K562 (cell line): ENCODE measurements around the gene SCN5A. TPM values are rescaled to one million over a fixed set of nuclear protein-coding genes. Genes with fewer than 3 reads are reported as not detected.

Source experiments
- BRD4 ChIP-seq: fragments of 200-600 bp; sonication (generic); IDR thresholded peaks from 2 replicates; pipeline ENCODE4 v1.6.1; 2017; ENCODE audit warnings: inconsistent platforms
- CCNT2 ChIP-seq: IDR thresholded peaks from 2 replicates; pipeline ENCODE4 v1.6.1; 2011; ENCODE audit warnings: borderline replicate concordance, low read depth, mild to moderate bottlenecking, moderate library complexity, mixed read lengths, low read length; ENCODE audit not compliant: insufficient read length; ENCODE audit errors: extremely low read depth
- DMBX1 ChIP-seq: fragments of 250-450 bp; sonication (Bioruptor Pico); IDR thresholded peaks from 2 replicates; pipeline ENCODE4 v1.8.0; 2022; ENCODE audit warnings: inconsistent platforms, mild to moderate bottlenecking, moderate library complexity, borderline replicate concordance
- HMBOX1 ChIP-seq: sonication (generic); IDR thresholded peaks from 2 replicates; pipeline ENCODE4 v1.6.1; 2016
- MCM7 ChIP-seq, 2 experiments: fragments of 450-650 bp; IDR thresholded peaks; 2 replicates each; pipeline ENCODE4 v1.6.1; 2016 to 2018
- MTF1 ChIP-seq: fragments of 250-450 bp; sonication (Bioruptor Pico); IDR thresholded peaks from 2 replicates; pipeline ENCODE4 v1.9.0; 2021; ENCODE audit warnings: moderate library complexity, mild to moderate bottlenecking, inconsistent platforms, borderline replicate concordance
- NBN ChIP-seq: fragments of 450-650 bp; IDR thresholded peaks from 2 replicates; pipeline ENCODE4 v1.6.1; 2016; ENCODE audit warnings: low read depth, mild to moderate bottlenecking
- NFIC ChIP-seq: fragments of 450-650 bp; IDR thresholded peaks from 2 replicates; pipeline ENCODE4 v1.6.1; 2017; ENCODE audit warnings: mild to moderate bottlenecking, inconsistent platforms
- RBM34 ChIP-seq: fragments of 200-400 bp; formaldehyde crosslinking; IDR thresholded peaks from 2 replicates; pipeline ENCODE4 v1.6.1; 2018; ENCODE audit warnings: low read length, borderline replicate concordance; ENCODE audit not compliant: insufficient read depth
- SP1 ChIP-seq: sonication (generic); formaldehyde crosslinking; IDR thresholded peaks from 2 replicates; pipeline ENCODE4 v1.8.1; 2022; ENCODE audit warnings: mild to moderate bottlenecking, missing genetic modification reagents
- ZNF354B ChIP-seq: fragments of 250-450 bp; sonication (Bioruptor Pico); IDR thresholded peaks from 2 replicates; pipeline ENCODE4 v1.4.0; 2020
- ZNF584 ChIP-seq: fragments of 200-800 bp; sonication (Bioruptor generic); IDR thresholded peaks from 2 replicates; pipeline ENCODE4 v1.6.1; 2016; ENCODE audit warnings: low read depth, mild to moderate bottlenecking, missing genetic modification characterization, missing compliant biosample characterization
- polyA plus RNA-seq, 8 experiments: library from polyadenylated mRNA; depleted of rRNA in 4 of 8; stranded (reverse) in 5 of 8; unstranded in 3 of 8; fragments of >200 nt; fragmentation: Nextera tagmentation in 2 of 8; fragmentation: Illumina TruSeq in 1 of 8; extraction: Ambion mirVana in 2 of 8; extraction: Trizol in 1 of 8; gene quantifications; 2 replicates each; pipeline versions ENCODE4 v1.2.1 to v1.2.3, GENCODE V29; 2011 to 2014; ENCODE audit warnings: inconsistent platforms in 1 of 8, missing spikeins in 1 of 8
- total RNA-seq, 7 experiments: library from RNA; depleted of rRNA in 6 of 7; stranded (reverse); fragments of >200 nt in 6 of 7; fragmentation: Illumina TruSeq in 2 of 7; extraction: Trizol in 2 of 7; gene quantifications; 2 replicates each; pipeline versions ENCODE4 v1.2.1 to v1.2.3, GENCODE V29; 2011 to 2021; ENCODE audit warnings: low replicate concordance in 1 of 7
- TF ChIP-seq, protein P1 (sequence below): fragments of 450-650 bp; IDR thresholded peaks from 2 replicates; pipeline ENCODE4 v1.6.1; 2016; ENCODE audit warnings: mild to moderate bottlenecking, moderate library complexity
- TF ChIP-seq, protein P2 (sequence below): IDR thresholded peaks from 2 replicates; pipeline ENCODE4 v1.6.1; 2011; ENCODE audit not compliant: insufficient read length; ENCODE audit errors: extremely low read depth
- TF ChIP-seq, protein P3 (sequence below): fragments of 450-650 bp; formaldehyde crosslinking; IDR thresholded peaks from 2 replicates; pipeline ENCODE4 v1.4.0; 2022; ENCODE audit warnings: mild to moderate bottlenecking, moderate library complexity

SCN5A gene
- total and polyA plus RNA-seq, 9 of the 15 experiments (the other 6 are each of a cell fraction or from before 2014, with no cell fraction given), result 0.07 to 1.4 (median 0.21) TPM; not detected in 2

DNA sequence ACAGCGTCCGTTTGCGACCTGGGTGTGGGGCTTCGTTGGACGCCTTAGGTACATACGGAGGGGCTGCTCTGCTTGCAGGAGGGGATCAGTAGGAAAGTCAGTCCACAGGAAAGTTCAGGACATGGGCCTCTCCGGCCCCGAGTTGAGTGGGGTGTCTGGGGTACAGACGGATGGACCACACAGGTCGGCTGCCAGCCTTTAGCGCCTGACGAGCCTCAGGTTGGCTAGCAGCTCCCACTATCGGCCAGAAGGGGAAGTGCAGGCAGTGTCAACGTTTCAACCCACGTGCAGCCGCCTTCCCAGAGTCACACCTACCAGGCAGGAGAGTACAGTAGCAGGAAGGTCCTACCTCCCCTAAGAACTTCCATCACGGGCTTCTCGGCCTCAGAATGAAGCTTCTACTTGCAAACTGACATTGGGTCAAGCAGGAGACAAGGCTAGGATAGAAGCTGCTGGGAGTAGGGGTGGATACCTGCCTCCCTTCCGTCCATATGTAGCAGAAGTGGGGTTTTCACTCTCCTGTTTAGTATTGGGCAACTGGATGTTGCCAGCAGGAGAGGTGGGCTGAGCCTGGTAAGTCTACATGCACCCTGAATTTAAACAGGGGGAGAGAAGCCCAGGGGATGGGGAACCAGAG, 1.8 kb upstream of the SCN5A start (continued):
- TF ChIP-seq, protein P1, sequence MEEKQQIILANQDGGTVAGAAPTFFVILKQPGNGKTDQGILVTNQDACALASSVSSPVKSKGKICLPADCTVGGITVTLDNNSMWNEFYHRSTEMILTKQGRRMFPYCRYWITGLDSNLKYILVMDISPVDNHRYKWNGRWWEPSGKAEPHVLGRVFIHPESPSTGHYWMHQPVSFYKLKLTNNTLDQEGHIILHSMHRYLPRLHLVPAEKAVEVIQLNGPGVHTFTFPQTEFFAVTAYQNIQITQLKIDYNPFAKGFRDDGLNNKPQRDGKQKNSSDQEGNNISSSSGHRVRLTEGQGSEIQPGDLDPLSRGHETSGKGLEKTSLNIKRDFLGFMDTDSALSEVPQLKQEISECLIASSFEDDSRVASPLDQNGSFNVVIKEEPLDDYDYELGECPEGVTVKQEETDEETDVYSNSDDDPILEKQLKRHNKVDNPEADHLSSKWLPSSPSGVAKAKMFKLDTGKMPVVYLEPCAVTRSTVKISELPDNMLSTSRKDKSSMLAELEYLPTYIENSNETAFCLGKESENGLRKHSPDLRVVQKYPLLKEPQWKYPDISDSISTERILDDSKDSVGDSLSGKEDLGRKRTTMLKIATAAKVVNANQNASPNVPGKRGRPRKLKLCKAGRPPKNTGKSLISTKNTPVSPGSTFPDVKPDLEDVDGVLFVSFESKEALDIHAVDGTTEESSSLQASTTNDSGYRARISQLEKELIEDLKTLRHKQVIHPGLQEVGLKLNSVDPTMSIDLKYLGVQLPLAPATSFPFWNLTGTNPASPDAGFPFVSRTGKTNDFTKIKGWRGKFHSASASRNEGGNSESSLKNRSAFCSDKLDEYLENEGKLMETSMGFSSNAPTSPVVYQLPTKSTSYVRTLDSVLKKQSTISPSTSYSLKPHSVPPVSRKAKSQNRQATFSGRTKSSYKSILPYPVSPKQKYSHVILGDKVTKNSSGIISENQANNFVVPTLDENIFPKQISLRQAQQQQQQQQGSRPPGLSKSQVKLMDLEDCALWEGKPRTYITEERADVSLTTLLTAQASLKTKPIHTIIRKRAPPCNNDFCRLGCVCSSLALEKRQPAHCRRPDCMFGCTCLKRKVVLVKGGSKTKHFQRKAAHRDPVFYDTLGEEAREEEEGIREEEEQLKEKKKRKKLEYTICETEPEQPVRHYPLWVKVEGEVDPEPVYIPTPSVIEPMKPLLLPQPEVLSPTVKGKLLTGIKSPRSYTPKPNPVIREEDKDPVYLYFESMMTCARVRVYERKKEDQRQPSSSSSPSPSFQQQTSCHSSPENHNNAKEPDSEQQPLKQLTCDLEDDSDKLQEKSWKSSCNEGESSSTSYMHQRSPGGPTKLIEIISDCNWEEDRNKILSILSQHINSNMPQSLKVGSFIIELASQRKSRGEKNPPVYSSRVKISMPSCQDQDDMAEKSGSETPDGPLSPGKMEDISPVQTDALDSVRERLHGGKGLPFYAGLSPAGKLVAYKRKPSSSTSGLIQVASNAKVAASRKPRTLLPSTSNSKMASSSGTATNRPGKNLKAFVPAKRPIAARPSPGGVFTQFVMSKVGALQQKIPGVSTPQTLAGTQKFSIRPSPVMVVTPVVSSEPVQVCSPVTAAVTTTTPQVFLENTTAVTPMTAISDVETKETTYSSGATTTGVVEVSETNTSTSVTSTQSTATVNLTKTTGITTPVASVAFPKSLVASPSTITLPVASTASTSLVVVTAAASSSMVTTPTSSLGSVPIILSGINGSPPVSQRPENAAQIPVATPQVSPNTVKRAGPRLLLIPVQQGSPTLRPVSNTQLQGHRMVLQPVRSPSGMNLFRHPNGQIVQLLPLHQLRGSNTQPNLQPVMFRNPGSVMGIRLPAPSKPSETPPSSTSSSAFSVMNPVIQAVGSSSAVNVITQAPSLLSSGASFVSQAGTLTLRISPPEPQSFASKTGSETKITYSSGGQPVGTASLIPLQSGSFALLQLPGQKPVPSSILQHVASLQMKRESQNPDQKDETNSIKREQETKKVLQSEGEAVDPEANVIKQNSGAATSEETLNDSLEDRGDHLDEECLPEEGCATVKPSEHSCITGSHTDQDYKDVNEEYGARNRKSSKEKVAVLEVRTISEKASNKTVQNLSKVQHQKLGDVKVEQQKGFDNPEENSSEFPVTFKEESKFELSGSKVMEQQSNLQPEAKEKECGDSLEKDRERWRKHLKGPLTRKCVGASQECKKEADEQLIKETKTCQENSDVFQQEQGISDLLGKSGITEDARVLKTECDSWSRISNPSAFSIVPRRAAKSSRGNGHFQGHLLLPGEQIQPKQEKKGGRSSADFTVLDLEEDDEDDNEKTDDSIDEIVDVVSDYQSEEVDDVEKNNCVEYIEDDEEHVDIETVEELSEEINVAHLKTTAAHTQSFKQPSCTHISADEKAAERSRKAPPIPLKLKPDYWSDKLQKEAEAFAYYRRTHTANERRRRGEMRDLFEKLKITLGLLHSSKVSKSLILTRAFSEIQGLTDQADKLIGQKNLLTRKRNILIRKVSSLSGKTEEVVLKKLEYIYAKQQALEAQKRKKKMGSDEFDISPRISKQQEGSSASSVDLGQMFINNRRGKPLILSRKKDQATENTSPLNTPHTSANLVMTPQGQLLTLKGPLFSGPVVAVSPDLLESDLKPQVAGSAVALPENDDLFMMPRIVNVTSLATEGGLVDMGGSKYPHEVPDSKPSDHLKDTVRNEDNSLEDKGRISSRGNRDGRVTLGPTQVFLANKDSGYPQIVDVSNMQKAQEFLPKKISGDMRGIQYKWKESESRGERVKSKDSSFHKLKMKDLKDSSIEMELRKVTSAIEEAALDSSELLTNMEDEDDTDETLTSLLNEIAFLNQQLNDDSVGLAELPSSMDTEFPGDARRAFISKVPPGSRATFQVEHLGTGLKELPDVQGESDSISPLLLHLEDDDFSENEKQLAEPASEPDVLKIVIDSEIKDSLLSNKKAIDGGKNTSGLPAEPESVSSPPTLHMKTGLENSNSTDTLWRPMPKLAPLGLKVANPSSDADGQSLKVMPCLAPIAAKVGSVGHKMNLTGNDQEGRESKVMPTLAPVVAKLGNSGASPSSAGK, result peak; percentile 96
- no peak for TF ChIP-seq MTF1 (CRISPR knock-in tag)
- TF ChIP-seq, protein P2, sequence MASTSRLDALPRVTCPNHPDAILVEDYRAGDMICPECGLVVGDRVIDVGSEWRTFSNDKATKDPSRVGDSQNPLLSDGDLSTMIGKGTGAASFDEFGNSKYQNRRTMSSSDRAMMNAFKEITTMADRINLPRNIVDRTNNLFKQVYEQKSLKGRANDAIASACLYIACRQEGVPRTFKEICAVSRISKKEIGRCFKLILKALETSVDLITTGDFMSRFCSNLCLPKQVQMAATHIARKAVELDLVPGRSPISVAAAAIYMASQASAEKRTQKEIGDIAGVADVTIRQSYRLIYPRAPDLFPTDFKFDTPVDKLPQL, result no peak
- no peak for TF ChIP-seq NFIC
- no peak for TF ChIP-seq BRD4
- TF ChIP-seq, protein P3, sequence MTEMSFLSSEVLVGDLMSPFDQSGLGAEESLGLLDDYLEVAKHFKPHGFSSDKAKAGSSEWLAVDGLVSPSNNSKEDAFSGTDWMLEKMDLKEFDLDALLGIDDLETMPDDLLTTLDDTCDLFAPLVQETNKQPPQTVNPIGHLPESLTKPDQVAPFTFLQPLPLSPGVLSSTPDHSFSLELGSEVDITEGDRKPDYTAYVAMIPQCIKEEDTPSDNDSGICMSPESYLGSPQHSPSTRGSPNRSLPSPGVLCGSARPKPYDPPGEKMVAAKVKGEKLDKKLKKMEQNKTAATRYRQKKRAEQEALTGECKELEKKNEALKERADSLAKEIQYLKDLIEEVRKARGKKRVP, result no peak
- TF ChIP-seq SP1 (CRISPR knock-in tag), result no peak
- TF ChIP-seq RBM34, result no peak
- no peak for TF ChIP-seq DMBX1 (CRISPR knock-in tag)
- no peak for TF ChIP-seq NBN
- no peak for TF ChIP-seq ZNF354B (CRISPR knock-in tag)
- no peak for TF ChIP-seq MCM7 (IDR thresholded peaks at IDR 0.05)
- TF ChIP-seq ZNF584, result no peak
- no peak for TF ChIP-seq HMBOX1
- no peak for TF ChIP-seq CCNT2
